Right ventricle myocardium superior (tissue), 1 donor: ENCODE results near the gene COQ8A. TPM values are rescaled to one million over a fixed set of nuclear protein-coding genes. Genes with fewer than 3 reads are reported as not detected.

Experiments
- ATAC-seq: fragments of 200-7000 bp; cut with Tn5 transposase; one replicate; pipeline ENCODE4 v1.9.1; 2020; ENCODE audit warnings: mild to moderate bottlenecking; ENCODE audit not compliant: poor library complexity
- DNase-seq: peaks from one replicate; pipeline ENCODE4 v3.0.0-alpha.2; 2020
- intact Hi-C: fragments of 100-400 bp; cut with DNase I; formaldehyde crosslinking; loops from one replicate; pipeline ENCODE4 v1.11.2; 2022
- long read RNA-seq: library from polyadenylated mRNA; unstranded; transcript quantifications from one replicate; pipeline ENCODE4 v2.0.0, GENCODE V29; 2021
- total RNA-seq: library from RNA; stranded (reverse); fragmentation: NEBNext Ultra II Directional; extraction: Animal tissue kit (Norgen Biotek cat#: 25700); gene quantifications from one replicate; pipeline ENCODE4 v1.2.1, GENCODE V29; 2021
- donor health status: DM: no; HTN: yes; CAD: no; lungs with severe emphysema.

Gene COQ8A
- 393 TPM for total RNA-seq
- long read RNA-seq, transcript COQ8A-201 (15 exons, 2,872 nt), result major isoform, 1,583 of 2,127 reads
- long read RNA-seq, transcript COQ8A-207 (11 exons, 2,141 nt), result minor isoform, 10 of 2,127 reads
- long read RNA-seq, partial matches to known transcripts, result 350 of 2,127 reads
- long read RNA-seq, other reads (novel, unspliced or antisense), result 184 of 2,127 reads

DNA sequence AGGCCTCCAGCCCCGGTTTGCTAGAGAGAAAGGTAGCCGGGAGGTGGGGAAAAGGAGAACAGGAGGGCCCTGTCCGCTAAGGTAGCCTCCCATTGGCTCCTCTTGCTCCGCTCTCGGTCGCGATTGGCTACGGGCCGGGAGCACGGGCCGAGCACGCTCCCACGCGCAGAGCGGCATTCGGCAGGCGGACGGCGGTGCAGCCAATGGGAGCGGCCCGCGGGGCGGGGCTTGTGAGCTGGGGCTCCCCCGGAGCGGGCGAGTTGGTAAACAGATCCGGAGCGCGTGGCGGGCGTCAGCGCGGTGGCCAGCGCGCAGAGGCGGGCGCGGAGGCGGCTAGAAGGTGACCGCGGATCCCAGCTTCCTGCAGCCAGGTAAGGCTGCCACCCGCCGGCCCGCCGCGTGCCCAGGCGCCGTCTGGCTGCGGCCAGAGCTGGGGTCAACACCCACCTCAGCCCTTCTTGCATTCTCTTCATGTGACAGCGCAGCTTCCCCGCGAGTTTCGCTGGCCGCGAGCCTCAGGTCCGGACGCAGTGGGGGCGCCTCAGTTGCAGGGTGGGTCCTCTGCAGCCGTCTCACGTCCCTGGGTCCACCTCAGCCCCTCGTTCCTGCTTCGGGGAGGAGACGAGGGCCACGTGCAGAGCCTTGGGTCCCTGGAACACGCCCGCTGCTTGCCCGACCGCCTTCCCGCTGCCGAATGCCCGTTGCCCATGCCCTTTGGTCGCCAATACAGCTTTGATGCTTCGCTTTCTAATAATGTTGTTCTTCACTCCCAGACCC, at the start of gene COQ8A:
Gene COQ8A (plus strand): TSS at position 266 of the 777 bp plus-strand sequence. CDS start 21,092 bp downstream, outside the sequence.
- peak; percentile 100 for DNase-seq
- peak; percentile 92 for ATAC-seq
- intact Hi-C loops, result loop anchor here (5.0 kb wide), 1 partner anchor 37 kb away; no protein-coding TSS in a partner anchor

DNA sequence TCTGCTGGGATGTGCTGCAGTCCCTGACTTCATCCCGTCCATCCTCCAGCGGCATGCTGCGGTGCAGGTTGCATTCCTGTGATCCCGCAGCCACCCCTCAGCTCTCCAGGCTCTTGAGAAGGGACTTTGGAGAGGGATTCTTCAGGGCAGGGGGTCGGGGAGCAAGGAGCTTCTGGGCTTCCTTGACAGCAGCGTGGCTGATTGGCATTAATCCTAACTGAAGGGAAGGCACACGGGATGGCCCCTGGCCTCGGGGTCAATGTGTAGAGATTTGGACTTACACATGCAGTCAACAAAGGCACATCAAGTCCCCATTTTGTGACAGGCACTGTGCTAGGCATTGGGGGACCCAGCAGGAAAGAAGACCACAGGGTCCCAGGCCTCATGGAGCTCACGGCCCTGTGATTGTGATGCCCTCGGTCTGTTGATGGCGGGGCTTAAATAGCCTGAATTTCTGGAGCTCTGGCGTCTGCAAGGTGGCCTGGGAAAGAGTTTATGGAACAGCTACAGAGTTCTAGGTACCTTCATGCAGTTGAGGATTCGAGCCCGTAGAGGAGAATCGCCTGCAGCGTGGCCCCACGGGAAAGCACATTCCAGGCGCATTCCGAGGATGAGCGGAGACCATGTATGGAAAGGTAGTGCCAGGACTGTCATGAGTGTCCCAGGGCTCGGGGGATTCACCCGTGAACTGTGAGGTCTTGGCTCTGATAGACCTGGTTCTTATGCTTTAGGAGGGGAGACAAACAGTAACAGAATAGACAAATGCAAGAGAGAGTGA, 49.6 kb upstream of the COQ8A start:
- intact Hi-C loops, result no loop called here
- ATAC-seq (no peak), DNase-seq (no peak)

DNA sequence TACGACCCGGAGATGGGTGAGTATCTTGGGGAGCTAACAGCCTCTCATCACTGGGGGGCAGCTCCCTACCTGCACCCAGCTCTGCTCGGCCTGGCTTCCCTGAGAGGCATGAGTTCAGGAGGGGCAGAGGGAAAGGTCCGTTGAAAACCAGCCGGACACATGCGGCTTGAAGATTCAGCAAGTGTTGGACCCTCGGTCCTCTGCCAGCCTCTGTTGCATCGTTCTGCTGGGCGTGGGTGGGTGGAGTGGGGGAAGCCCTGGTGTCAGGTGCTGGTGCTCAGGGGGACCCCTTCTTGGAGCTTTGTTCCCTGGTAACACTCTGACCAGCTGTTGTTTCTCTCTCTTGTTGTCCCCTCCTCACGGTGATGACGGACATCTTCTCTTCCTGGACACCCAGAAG, 48.7 kb upstream of the COQ8A start:
- ATAC-seq (no peak), DNase-seq (no peak)
- intact Hi-C loops, result no loop called here

DNA sequence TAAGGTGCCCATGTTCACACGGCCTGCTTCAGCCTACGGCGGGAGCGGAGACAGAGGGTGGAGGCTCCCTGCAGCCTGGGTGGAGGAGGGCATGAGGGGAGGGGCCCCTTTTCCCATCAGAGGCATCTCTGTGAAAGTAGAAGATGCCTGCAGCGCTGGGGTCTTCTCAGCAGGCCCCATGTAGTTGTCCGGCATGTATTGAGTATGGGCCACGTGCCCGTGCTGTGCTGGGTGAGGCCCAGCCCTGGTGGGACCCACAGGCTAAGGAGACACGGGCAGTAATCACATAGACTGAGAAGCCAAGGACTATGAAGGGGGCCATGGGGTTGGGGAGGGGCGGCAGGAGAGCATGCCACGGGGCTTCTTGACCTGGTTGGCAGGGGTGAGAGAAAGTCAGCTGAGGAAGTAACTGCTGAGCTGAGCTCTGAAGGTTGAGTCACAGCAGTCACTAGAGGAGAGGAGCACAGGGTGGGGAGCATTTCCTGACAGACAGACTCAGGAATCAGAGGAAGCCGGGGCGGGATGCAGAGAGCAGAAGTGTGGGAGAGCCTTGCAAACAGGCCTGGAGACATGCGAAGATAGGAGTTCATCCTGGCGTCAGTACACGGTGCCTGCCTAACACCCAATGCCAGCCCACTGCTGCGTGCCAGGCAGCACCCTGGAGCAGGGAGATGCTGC, 48.1 kb upstream of the COQ8A start:
- no peak for DNase-seq
- intact Hi-C loops, result no loop called here
- ATAC-seq, result peak; percentile 26

DNA sequence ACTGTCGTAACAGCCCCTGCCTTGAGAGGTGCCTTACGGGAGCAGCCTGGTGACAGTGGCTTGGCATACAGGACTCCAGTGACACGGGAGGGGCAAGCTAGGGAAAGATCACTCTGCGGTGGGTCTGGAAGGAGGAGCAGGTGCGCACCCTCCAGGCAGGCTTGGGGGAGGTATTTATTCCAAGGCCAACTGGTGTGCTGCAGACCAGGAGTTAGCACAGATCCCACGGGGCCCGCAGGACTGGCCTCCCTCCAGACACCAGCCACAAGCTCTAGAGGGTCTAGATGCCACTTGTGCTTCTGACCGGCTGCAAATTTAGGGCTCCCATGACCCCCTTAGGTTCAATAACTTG, 47.6 kb upstream of the COQ8A start:
- intact Hi-C loops, result no loop called here
- DNase-seq (no peak), ATAC-seq (no peak)

DNA sequence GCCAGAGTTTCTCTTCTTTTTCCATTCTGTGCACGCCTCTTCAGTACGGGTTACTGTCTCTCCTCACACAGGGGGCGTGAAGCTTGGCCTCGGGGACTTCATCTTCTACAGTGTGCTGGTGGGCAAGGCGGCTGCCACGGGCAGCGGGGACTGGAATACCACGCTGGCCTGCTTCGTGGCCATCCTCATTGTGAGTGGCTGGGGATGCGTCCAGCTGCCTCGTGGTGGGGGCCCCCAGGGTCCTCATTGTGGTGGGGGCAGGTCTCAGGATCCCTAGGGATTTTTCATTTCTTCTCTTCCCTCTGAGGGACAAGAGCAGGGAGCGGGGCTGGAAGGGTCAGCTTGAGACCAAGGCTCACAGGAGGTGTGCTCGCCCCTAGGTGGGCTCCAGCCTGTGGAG, 46.2 kb upstream of the COQ8A start:
- DNase-seq, result no peak
- intact Hi-C loops, result no loop called here
- ATAC-seq, result no peak

DNA sequence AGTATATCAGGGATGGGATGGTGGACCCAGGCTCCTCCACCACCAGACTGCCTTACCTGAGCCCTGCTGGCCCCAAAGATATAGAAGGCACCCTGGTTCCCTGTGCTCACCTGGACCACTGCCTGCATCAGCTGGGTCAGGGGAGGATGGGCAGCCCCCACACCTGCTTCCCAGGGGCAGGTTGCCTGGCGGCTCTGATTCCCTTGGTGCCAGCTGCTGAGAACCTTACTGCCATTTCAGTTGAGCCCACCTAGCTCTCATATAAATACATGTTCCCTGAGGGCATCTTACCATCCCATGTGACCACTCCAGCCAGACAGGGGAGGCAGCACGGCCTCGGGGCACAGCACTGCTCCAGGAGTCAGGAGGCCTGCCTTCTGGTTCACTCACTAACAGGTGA, 45.3 kb upstream of the COQ8A start:
- intact Hi-C loops, result no loop called here
- DNase-seq, result no peak
- ATAC-seq, result no peak

DNA sequence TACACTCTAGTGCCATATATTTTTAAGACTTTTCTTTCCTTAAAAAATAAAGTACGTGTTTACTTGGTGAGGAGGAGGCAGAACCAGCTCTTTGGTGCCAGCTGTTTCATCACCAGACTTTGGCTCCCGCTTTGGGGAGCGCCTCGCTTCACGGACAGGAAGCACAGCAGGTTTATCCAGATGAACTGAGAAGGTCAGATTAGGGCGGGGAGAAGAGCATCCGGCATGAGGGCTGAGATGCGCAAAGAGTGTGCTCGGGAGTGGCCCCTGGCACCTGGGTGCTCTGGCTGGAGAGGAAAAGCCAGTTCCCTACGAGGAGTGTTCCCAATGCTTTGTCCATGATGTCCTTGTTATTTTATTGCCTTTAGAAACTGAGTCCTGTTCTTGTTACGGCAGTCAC, 44.5 kb upstream of the COQ8A start:
- DNase-seq (no peak), ATAC-seq (no peak)
- intact Hi-C loops, result no loop called here

DNA sequence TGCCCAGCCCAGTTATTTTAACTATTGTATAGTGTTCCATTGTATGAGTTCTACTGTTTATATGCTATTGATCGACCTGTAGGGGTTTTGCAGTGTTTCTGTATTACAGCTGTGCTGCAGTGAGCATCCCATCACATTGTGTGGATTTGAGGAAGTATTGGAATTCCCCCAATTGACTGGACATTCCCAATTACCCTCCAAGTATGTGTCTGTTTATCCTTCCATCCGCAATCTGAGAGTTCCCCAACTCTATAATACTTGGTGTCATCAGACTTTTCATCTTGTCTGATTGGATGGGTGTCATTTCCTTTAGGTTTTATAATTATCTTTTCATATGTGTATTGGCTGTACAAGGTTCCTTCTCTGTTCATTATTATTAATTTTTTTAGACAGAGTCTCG, 41.8 kb upstream of the COQ8A start:
- intact Hi-C loops, result no loop called here
- ATAC-seq (no peak), DNase-seq (no peak)

DNA sequence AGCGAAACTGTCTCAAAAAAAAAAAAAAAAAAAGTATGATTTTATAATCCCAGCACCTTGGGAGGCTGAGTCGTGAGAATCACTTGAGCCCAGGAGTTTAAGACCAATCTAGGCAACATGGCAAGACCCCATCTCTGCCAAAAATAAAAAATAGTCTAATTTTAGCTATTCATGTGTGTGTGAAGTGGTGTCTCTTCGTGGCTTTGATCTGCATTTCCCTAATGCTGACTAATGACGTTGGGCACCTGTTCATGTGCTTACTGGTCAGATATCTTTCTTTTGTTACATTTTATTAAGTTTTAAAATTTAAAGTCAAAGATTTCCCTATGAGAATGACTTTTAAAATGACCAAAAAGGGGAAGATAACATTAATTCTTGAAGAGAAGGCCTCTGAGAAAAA, 38.7 kb upstream of the COQ8A start:
- no peak for DNase-seq
- no peak for ATAC-seq
- intact Hi-C loops, result no loop called here

DNA sequence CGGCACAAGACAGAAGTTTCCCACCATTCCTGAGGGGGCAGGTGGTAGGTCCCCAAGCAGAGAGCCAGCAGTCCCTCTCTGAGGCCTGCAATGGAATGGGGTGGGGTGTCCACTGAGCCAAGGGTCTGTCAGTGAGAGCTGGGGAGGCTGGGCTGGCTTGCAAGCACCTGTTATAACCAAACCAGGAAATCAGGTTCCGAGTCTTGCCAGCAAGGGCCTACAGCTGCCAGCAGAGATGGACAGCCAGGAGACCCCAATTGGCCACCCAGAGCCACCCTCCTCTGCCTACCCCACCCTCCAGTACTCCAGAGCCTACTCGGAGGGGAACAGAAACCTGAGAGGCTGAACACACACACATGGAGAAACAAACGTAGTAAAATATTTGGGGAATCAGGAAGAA, 37.5 kb upstream of the COQ8A start:
- ATAC-seq, result no peak
- no peak for DNase-seq
- intact Hi-C loops, result no loop called here

DNA sequence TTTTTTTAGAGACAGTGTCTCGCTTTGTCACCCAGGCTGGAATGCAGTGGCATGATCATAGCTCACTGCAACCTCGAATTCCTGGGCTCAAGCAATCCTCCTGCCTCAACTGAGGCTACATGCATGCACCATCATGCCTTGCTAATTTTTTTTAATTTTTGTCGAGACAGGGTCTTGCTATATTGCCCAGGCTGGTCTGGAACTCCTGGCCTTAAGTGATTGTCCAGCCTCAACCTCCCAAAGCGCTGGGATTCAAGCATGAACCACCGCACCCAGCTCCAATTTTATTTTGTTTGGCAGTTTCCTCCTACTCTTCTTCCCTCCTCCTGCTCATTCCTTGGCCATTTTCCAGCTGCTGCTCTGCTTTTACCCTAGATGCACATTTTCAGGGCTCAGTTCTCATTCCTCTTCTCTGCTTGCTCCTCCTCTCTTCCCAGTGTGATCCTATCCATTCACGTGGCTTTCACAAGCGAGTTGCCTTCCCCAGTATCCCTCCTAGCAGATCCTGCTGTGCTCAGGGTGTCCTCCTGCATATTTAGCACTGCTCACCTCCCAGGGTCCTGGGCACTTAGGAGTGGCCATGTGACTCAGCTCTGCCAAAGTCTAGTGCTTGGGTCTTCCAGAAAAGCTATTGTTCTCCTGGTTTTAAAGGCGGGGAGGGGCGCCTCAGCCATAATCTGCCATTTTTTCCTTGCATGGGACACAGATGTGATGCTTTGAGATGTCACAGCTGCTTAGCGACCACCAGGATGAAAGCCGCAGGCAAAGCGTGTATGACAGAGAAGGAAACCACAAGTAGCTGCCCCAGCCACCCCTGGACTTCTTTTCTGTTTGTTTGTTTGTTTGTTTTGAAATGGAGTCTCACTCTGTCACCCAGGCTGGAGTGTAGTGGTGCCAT, 36.0 kb upstream of the COQ8A start:
- ATAC-seq, result peak; percentile 26
- DNase-seq, result no peak
- intact Hi-C loops, result no loop called here

DNA sequence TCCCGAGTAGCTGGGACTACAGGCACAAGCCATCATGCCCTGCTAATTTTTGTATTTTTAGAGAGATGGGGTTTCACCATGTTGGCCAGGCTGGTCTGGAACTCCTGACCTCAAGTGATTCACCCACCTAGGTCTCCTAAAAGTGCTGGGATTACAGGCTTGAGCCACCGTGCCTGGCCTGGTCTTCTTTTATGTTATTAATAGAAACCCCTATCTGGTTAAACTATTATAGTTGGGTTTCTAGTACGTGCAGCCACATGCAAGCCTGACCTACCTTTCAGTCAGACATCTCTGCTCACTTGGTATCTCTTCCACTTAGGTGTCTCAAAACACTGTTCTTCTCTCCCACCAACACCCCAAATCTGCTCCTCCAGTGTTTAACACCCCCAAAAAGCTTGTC, 35.3 kb upstream of the COQ8A start:
- ATAC-seq (peak; percentile 64), DNase-seq (no peak)
- intact Hi-C loops, result no loop called here

DNA sequence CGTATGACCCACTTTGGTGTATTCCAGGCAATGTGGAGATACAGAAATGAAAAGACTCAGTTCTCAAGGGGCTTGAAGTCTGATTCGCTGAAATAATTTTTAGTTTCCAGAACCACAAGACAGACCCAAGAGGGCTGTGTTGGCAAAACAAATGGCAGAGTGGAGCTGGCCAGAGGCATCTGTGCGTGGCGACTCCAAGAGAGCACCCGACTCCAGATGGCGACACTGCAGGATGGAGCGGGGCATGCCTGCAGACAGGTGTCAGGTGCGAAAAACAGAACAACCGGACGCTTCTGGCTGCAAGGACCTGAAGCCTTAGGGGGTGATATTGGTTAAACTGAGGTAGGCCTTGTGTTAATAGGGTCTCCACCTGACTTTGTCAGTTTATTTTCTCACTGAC, 31.7 kb upstream of the COQ8A start:
- intact Hi-C loops, result no loop called here
- ATAC-seq (no peak), DNase-seq (no peak)

DNA sequence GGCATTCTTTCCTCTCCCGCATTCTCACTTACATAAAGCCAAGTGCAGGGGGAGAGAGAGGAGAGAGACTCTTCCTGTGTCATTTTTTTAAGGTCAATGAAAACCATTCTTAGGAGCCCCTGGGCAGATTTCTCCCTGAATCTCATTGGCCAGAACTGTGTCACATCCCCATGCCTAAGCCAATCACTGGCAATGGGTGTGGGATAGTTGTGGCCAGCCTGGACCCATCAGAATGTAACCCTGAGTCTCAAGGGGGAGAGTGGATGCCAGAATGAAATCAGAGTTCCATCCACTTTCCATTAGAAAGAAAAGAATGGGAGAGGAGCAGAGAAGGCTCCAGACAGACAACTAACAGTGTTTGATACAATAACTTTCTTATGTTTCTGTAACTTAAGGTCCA, 31.2 kb upstream of the COQ8A start:
- ATAC-seq (no peak), DNase-seq (no peak)
- intact Hi-C loops, result no loop called here

DNA sequence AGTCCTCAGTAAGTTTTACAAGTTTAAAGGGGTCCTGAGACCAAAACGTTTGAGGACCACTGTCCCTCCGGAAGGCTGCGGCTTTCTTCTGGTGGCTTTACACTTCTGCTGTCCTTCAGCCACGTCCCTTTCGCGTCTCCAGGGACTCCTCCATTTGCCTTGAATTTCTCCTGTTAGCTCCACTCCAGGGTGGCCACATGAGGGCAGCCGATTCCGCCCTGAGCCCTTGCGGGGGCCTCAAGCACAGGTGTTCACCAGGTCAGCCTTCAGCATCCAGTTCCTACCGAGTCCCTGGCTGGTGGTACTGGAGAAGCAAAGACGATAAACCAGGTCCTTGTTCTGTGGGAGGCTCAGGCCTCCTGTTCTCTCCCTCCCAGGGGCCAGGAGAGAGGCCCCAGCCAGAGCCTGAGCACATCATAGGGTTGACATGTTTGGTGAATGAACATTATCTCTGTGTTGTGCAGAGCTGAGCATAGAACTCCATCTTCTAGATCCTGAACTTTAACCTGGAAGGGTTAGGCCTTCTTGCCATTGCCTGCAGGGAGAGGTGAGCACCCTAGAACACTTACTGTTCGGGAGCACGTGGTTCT, 27.4 kb upstream of the COQ8A start:
- intact Hi-C loops, result no loop called here
- peak; percentile 74 for DNase-seq
- peak; percentile 88 for ATAC-seq

DNA sequence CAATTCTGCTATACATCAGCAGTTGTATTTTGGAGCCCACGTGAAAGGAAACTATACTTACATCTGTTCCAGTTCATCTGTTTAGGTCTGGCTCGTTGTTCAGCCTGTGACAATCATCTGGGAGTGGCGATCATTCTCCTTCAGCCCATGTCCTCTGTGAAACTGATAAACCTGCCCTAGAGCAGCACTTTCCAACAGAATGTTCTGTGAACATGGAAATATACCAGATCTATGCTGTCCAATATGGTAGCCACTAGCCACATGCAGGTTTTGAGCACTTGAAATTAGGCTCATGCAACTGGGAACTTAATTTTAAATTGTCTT, 24.5 kb upstream of the COQ8A start:
- intact Hi-C loops, result no loop called here
- peak; percentile 17 for ATAC-seq
- DNase-seq, result no peak

DNA sequence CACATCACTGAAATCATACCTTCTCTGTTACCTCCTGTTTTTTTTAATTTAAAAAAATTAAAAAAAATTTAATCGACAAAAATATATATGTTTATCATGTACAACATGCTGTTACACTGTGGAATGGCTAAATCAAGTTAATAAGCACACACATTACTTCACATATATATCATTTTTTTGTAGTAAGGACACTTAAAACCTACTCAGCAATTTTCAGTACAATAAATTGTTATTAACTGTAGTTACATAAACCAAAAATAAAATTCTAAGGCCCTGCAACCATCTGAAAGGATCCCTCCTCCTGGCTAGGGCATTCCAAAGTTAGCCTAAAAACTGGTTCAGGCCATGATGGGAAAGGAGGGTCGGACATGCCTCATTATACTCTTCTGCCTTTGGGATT, 23.6 kb upstream of the COQ8A start:
- DNase-seq, result no peak
- intact Hi-C loops, result no loop called here
- ATAC-seq, result no peak
